NCI-H2107 treated with DMSO at 0.1 percent for 48 hours (cell line): ENCODE data around the gene KIF15.
A peak's percentile ranks its signal among the peaks of the same experiment; 100 is the strongest.

Experiments
- DNase-seq: peaks from one replicate; lab custom pipeline; 2025; ENCODE audit not compliant: unreplicated experiment; lab: John Stamatoyannopoulos, UW

Gene KIF15

GRCh38 chr3:44874308-44874707 lies 112.7 kb downstream of the KIF15 start, which contains the start of gene TGM4:
Gene TGM4 (plus strand): TSS chr3:44874608. CDS start chr3:44874679, 71 bp downstream.
- no peak for DNase-seq

GRCh38 chr3:44875596-44875995 lies 114.0 kb downstream of the KIF15 start:
- DNase-seq: no peak

DNA sequence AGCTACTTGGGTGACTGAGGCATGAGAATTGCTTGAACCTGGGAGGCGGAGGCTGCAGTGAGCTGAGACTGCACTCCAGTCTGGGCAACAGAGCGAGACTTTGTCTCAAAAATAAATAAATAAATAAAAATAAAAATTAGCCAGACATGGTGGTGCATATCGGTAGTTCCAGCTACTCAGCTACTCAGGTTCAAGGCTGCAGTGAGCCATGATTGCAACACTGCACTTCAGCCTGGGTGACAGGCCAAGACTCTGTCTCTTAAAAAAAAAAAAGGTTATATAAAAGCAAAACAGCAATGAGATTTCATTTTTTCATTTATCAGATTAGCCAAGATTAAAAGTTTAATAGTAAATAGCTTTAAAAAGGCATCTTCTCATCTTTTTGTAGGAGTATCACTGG lies 115.7 kb downstream of the KIF15 start:
- no peak for DNase-seq

DNA sequence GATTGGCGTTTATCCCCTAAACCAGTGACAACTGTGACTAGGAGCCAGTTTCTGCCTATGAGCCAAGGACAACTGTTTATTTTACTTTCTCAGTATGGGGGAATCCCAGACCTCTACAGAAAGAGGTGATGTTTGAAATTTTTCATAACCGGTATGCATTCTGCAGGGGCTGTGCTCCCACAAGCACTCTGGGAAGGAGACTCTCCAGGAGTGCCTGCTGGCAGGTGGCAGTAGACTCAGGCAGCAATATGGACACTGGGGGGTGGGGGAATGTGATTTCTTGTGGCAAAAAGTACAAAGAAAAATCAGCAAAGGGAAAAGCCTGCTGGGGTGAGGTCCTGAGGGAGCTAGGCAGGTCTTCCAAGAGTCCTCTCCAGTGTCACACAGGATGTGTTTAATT lies 118.7 kb downstream of the KIF15 start:
- DNase-seq: no peak

DNA sequence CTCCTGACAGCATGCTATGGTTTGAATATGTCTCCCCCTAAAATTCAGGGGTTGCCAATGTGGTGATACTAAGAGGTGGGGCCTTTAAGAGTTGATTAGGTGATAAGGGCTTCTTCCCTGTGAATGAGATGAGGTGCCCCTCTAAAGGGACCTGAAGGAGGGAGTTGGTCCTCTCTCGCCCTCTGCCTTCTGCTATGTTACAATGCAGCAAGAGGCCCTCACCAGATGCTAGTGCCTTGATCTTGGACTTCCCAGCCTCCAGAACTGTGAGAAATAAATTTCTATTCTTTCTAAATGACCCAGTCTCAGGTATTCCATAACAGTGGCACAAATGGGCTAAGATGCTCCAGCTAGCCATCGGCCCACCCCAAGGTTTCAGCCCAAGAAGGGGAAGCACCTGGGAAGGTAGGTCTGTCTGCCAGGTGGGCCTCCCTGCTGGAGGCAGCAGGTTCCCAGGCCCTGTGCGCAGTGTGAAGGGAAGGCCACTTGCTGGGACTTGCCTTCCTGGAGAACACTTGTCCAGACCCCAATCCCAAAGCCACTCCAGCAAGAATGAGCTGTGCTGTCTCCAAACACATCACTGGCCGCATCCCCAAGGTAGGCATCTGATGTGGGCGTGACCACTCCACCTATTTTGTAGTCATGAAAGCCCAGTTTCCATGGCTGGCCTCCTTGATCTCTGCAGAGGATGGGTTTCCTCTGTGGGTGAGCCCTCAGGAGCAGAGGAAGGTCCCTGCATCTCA lies 121.8 kb downstream of the KIF15 start:
- DNase-seq: no peak

DNA sequence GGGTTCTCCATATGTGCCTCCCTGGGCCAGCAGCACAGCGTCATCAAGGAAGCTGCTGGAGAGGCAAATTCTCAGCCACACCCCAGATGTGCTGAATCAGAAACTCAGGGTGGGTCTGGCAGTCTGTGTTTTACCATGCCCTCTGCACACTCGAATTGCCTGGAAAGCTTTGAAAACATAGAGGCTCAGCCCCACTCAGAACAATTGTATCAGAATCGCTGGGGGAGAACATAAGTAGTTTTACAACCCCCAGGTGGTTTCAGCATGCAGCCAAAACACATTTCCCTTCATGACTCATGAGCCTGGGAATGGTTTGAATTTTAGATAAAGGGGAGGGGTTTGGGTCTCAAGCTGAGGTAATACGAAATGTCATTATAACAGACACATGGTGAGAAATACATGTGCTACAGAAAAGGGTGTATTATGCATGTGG lies 122.4 kb downstream of the KIF15 start:
- DNase-seq: peak; percentile 23

GRCh38 chr3:44885618-44886017 lies 124.0 kb downstream of the KIF15 start:
- DNase-seq: no peak

- DNase-seq: no peak
These were observed 125.0 kb downstream of the KIF15 start for GRCh38 chr3:44886561-44886960.

DNA sequence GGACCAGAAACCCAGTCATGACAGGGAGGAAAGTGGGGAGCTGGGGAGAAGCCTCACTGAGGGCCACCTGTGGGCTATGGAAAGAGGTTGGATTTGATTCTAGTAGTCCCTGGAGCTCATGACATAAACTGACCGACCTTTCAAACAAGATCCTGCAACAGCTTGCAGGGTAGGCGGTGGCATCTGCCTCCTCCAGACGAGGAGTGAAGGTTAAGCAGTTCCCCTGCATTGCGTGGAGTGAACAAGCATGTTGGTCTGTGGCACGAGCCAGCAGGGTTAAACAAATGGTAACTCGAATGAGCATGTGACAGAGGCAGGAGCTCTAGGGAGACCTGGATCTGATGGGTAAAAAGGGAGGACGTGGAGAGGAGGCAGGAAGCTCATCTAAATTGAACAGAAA lies 125.5 kb downstream of the KIF15 start:
- DNase-seq: no peak

- DNase-seq: no peak
These were observed 128.7 kb downstream of the KIF15 start for GRCh38 chr3:44890258-44890657.

DNA sequence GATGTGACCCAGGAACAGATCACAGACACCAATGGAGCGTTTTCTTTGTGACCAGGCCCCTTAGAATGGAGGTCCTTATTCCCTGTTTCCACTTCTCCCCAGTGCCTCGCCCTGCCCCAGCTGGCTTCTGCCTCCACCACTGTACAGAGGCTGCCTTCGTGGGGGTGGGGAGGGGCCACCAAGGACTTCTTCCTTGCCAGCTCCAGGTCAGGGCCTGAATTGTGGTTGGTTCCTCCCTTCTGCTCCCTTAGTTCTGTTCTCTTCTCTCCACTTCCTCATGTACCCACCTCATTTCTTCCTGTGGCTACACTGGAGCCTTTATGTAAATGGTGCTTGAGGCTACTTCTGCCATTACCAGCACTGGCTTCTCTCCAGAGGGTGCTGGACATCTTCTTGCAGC lies 129.3 kb downstream of the KIF15 start:
- DNase-seq: no peak

GRCh38 chr3:44892689-44893088 lies 131.1 kb downstream of the KIF15 start:
- DNase-seq: no peak

- DNase-seq: no peak
These were observed 131.5 kb downstream of the KIF15 start for GRCh38 chr3:44893097-44893496.

- DNase-seq: no peak
These were observed 132.9 kb downstream of the KIF15 start for GRCh38 chr3:44894485-44894884.

DNA sequence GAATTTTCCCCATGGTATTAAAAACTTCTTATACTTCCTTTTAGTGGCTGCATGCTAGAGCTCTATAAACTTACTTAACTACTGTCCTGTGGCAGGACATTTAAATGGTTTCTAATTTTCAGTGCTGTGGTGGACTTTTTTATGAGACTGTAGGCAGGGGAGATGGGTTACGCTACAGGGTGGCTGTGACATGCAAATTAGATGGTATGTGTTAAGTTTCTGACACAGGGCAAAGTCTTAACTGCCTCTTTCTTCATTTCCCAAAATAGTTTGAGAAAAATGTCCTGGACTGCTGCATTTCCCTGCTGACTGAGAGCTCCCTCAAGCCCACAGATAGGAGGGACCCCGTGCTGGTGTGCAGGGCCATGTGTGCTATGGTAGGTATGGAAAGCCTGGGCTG lies 134.8 kb downstream of the KIF15 start:
- DNase-seq: no peak

GRCh38 chr3:44899683-44900367 lies 138.2 kb downstream of the KIF15 start:
- no peak for DNase-seq

GRCh38 chr3:44902628-44903027 lies 141.0 kb downstream of the KIF15 start:
- no peak for DNase-seq
